B cell (primary cell): Measurements from ENCODE around the gene APOB.

Experiments
- CTCF ChIP-seq: fragments of 200-600 bp; IDR thresholded peaks from one replicate; pipeline ENCODE4 v1.8.0; 2022; ENCODE audit warnings: antibody characterized with exemption, mild to moderate bottlenecking
- EZH2 ChIP-seq: IDR thresholded peaks from 2 replicates; pipeline ENCODE4 v1.6.1; 2012; ENCODE audit warnings: borderline replicate concordance, low read depth, mild to moderate bottlenecking, moderate library complexity, low read length; ENCODE audit not compliant: insufficient read depth, poor library complexity, severe bottlenecking

GRCh38 chr2:21041462-21041861, 2.4 kb downstream of the APOB start:
- TF ChIP-seq EZH2 (no peak), CTCF (no peak)
